Retinal pigment epithelial cell (primary cell): ENCODE results near the gene CORO2A.

Experiments
- DNase-seq: peaks from one replicate; pipeline ENCODE4 v3.0.0-alpha.2; 2010; ENCODE audit warnings: low read depth
- H3K4me3 ChIP-seq: 2 replicates; pipeline ENCODE4 v1.5.1; 2011; ENCODE audit warnings: mild to moderate bottlenecking, low read length, control low read depth, moderate library complexity
- CTCF ChIP-seq: conservative IDR thresholded peaks from 2 replicates; pipeline ENCODE4 v1.5.1; 2011; ENCODE audit warnings: low read depth, low read length, control low read depth, inconsistent platforms

The CORO2A gene

GRCh38 chr9:98203153-98203552, 10.7 kb upstream of the CORO2A start:
- TF ChIP-seq CTCF: no peak
- DNase-seq: no peak
- no peak overlapping the region for H3K4me3 ChIP-seq

DNA sequence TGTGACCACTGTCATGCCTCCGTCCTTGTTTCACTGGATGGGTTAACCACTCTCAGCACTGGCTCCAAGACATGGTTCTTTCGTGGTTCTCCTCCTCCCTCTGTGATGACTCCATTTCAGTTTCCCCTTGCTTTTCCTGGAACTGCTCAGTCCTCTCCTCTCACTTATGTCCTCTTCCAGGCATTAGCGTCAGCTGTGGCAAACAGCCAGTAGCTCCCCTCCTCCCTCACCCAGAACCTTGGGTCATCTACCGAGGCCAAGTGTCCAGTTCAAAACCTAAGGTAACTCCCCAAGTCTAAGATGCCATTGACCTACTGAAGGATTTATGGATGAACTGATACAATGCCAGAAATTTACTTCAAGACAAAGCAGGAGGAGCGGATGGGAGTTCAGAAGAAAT, 9.8 kb upstream of the CORO2A start:
- no peak for TF ChIP-seq CTCF

DNA sequence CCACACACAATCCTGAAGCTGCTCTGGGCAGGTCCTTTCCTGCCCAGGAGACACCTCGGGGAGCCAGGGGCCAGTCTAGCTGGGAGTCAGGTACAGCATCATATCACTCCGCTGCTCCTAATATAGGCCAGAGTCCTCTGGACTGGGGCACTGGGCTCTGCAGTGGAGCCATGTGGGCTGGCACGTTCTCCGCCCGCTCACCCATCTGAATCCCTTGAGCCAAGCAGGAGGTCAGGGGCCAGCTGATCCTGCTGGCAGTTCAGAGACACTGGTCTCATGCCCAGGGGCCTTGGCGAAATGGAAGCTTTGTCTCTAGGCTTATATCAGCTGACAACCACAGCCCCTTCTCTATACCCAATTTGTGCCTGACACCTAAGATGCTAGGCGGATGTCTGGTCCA, 9.3 kb upstream of the CORO2A start:
- no peak overlapping the region for H3K4me3 ChIP-seq
- TF ChIP-seq CTCF: no peak
- no peak for DNase-seq

More for the DNA sequence above, 9.8 kb upstream of the CORO2A start:
- no peak overlapping the region for H3K4me3 ChIP-seq
- DNase-seq: no peak

DNA sequence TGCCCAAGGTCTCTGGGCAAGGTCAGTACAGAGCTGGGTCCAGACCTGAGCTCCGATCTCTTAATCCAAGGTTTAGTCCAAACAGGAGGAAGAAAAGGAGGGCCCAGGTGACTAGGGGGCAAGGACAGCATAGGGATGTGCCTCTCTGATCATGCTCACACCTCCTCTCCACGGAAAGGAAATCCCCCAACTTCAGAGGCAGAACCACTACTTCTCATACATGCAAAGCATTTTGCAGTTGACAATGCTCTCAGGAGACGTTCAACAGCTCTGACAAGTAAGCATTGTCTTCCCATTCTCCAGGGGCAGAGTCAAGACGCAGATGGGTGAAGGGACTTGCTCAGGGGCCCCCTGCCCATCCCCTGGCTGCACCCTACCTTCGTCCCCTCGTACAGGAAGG, 8.7 kb upstream of the CORO2A start:
- no peak for TF ChIP-seq CTCF
- DNase-seq: no peak

GRCh38 chr9:98199388-98200033, 7.1 kb upstream of the CORO2A start:
- no peak overlapping the region for H3K4me3 ChIP-seq
- no peak for TF ChIP-seq CTCF
- DNase-seq: no peak

More for the DNA sequence above, 8.7 kb upstream of the CORO2A start:
- H3K4me3 ChIP-seq: no peak overlapping the region

DNA sequence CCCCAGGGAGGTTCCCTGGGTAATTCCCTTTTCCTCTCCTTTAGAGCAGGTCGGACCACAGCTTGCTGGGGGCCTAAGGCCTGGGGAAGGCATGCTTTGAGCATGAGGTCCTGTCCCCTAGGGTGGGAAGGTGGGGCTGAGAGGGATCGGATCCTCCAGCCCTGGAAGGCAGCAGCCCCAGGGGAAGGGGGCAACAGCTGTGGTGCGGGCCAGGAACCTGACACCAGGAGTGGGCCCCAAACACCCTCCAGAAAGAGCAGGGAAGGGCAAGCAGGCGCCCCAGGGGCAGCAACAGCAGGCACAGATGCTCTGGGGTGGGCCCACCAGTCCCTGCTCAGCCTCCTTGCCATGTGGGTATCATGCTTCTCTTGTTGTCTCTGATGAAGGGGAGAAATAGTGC, 3.2 kb upstream of the CORO2A start:
- no peak overlapping the region for H3K4me3 ChIP-seq
- no peak for DNase-seq
- TF ChIP-seq CTCF: no peak

DNA sequence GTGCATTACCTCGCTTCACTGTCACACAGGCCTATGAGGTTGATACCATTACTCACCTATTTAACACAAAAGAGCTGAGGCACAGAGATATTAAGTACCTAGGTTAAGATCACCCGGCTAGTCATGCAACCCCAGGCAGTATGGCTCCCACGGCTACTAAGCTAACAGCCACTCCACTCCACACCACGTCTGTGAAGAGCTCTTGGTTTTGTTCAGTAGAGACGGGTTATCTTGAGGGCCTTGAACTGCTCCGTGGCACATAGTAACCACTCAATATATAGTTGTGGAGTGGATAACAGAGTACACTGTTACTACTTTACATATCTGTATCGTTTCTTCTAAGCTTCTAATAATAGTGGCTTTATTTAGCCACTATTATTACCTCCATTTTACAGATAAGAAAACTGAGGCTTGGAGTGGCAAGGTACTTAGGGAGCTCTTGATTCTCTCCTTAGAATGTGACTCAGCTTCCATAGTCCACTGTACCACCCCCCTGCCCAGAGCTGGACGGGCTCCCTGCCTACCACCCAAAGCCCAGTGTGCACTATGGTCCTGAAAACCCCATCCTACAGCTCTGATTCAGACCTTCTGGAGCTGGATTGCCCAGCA, 1.0 kb upstream of the CORO2A start:
- H3K4me3 ChIP-seq: peak overlapping the region; percentile 62
- TF ChIP-seq CTCF: no peak
- DNase-seq: no peak
